Activated naive CD8-positive, alpha-beta T cell treated with anti-CD3 and anti-CD28 coated beads, Interleukin-2, amount 50 U/mL, for 16 hours (primary cell): ENCODE results near the gene ZNF837.
"Not testable (repeated sequence)": the region's sequence is repeated elsewhere in the genome, so short reads cannot be mapped to it uniquely, and the experiment has no call there.

Experiments
- DNase-seq: peaks from one replicate; pipeline ENCODE4 v3.0.0-alpha.2; 2020; ENCODE audit warnings: low read depth, low spot score

The ZNF837 gene

DNA sequence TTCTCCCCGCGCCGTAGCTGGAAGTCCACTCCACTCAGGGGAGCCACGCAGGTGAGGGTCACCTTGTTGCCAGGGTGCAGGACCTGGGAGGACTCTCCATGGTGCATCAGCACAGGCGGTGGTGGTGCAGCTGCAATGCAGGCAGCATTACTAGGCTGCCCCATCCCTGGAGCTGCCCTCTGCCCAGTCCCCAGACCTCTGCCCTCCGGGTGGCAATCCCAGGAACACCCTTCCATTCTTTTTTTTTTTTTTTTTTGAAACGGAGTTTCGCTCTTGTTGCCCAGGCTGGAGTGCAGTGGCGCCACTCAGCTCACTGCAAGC lies 29.3 kb downstream of the ZNF837 start:
- DNase-seq = no peak

DNA sequence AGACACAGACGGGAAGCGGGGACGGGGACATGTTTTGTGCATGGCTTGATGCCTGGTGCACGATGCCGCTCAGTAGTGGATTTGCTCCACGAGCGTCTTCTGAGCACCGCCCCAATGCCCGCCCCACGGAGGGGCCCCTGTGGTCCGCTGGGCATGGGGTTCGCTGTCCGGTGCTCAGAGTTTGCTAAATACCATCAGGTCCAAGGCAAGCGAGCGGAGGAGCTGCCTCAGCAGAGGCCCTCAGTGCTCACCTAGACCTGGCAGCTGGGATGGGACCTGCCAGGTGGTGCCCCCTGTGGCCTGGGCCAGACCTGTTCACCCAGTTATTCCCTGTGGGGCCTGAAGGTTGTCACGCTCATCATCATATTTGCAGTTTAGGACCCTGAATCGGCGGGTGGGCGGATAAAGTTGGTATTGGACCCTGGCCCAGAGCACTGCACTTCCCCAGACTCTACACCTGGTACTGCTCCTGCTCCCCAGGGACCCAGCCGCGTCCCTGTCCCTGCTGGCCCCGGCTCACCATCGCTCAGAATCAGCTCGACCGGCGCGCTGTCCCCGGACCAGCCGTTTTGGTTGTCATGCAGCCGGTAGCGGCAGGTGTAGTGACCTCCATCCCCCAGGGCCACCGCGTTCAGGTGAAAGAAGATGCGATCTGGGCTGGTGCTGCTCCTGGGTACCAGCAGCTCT lies 29.8 kb downstream of the ZNF837 start:
- no peak for DNase-seq

DNA sequence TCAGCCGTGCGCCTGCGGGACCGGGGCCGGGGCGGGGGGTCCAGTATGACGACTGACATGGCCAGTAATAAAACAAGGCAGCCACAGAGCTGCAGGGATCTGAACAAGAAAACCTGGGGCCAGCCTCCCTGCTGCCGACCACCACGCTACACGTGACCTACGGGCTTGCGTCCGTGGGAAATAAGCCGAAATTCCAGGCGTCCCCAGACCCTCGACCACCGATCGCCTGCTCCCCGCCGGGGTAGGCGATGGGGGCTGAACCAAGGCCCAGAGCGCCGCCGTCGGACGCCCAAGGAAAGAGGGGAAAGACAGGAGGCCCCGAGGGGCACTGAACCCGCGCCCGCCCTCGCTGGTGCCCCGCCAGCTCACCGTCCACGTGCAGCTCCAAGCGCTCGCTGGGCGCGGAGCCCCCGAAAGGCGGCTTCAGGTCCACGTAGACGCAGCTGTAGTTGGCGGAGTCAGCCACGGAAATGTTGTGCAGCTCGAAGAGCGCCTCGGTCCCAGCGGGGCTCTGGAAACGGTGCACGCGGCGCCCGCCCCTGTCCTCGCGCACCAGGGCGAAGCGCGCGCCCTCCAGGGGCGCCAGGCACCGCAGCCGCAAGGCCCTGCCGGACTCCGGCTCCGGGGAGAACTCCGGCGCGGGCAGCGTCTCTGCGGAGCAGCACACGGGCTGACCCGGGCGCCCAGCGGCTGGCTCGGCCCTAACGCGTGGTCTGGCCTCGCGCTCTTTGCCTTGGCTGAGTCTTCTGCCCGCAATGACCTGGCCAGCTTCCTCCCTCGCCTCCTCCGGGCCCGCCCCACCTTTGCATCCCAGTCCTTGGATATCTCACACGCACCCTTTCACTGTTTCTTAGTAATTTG lies 30.6 kb downstream of the ZNF837 start:
- no peak for DNase-seq

DNA sequence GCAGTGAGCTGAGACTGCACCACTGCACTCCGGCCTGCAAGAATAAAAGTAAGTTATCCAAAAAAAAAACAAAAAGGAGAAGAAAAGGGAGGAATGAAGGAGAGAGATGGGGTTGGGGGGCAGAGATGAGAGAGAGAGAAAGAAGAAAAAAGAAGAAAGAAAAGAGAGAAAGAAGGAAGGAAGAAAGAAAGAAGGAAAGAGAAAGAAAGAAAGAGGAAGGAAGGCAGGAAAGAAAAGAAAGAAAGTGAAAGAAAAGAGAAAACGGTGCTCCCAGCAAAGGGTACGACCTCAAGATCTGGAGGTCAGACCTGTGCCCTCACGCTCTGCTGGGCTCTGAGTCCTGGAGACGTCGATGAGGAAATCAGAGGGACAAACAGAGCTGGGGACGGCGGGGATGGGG lies 31.2 kb downstream of the ZNF837 start:
- no peak for DNase-seq

DNA sequence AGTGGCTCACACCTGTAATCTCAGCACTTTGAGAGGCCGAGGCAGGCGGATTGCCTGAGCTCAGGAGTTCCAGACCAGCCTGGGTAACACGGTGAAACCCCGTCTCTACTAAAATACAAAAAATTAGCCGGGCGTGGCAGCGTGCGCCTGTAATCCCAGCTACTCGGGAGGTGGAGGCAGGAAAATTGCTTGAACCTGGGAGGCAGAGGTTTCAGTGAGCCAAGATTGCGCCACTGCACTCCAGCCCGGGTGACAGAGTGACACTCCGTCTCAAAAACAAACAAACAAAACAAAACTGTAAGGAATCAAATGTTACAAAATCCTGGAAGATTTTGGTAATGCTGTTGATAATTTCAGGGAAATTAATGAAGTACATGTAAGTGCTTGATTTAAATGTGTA lies 32.8 kb downstream of the ZNF837 start:
- not testable (repeated sequence) for DNase-seq

DNA sequence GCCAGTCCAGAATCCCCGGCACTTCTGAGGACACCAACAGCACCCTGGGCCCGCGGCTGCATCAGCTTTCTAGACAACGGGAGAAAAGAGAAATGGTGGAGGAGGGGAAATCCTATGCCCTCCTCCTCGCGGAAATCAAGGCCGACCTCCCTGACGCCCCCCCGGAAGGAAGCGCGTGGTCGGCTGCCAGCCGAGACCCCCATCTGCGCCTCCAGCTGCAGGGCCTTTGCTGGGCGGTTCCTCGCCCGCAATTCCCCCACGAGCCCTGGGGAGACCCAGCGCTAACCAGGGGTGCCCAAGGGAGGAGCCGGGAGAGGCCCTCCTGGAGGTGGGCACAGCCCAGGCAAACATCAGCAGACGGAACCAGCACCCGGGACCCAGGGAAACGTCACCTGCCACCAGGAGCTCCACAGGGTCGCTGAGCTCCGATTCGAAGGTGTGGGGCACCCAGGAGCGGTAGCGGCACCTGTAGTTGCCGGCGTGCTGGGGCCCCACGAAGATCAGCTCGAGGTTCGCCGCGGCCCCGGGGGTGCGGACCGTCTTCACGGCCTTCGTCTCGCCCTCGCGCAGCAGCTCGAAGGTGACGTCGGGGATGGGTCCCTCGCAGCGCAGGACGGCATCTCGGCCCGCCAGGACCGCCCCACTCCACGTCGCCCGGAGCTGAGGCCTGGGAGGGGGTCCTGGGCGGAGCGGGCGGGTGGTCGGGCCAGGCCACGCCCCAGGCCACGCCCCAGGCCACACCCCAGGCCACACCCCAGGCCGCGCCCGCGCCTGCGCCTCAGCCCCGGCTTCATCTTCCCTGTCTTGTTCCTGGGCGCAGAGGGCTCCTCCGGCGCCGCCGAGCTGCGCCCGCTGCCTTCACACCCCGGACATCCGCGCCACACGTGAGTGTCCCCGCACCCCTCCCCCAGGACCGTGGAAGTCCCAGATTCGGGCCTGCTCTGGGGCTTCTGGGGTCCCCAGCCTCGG lies 33.6 kb downstream of the ZNF837 start:
- DNase-seq = peak; percentile 31

DNA sequence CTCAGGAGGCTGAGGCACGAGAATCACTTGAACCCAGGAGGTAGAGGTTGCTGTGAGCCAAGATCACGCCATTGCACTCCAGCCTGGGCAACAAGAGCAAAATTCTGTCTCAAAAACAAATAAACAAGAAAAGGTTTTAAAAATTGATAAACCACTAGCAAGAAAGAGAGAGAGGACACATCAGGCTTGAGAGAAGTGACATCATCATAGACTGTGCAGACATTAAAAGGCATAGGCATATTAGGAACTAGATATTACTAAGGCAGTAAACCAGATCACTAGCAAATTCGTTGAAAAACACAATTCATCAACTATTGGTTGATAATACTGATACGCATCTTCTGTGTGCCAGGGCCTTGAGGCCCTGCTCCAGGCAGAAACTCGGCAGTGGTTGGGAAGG lies 35.3 kb downstream of the ZNF837 start:
- no peak for DNase-seq

DNA sequence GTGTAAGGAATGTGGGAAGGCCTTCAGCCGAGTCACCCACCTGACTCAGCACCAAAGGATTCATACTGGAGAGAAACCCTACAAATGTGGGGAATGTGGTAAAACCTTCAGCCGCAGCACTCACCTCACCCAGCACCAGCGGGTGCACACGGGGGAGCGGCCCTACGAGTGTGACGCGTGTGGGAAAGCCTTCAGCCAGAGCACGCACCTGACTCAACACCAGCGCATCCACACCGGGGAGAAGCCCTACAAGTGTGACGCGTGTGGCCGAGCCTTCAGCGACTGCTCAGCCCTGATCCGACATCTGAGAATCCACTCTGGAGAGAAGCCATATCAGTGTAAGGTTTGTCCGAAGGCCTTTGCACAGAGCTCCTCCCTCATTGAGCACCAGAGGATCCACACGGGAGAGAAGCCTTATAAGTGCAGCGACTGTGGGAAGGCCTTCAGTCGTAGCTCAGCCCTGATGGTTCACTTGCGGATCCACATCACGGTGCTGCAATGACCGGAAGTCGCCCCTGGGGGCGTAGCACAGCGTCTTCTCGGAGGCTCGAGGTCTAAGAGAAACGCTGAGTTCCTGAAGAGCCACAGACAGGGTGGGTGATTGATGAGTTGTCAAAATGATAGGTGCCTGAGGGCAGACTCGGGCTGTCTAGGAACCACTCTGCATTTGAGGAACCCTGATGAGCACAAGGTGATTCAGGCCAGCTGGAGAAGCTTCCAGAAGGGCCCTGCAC lies 41.8 kb downstream of the ZNF837 start:
- DNase-seq = no peak

DNA sequence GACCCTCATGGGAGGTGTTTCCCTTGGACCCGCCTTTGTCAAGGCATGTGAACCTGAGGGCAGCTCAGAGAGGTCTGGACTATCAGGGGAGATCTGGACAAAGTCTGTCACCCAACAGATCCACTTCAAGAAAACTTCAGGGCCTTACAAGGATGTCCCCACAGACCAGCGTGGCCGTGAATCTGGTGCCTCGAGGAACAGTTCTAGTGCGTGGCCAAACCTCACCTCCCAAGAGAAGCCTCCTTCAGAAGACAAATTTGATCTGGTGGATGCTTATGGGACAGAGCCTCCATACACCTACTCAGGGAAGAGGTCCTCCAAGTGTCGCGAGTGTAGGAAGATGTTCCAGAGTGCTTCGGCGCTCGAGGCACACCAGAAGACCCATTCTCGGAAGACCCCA lies 42.5 kb downstream of the ZNF837 start:
- no peak for DNase-seq

DNA sequence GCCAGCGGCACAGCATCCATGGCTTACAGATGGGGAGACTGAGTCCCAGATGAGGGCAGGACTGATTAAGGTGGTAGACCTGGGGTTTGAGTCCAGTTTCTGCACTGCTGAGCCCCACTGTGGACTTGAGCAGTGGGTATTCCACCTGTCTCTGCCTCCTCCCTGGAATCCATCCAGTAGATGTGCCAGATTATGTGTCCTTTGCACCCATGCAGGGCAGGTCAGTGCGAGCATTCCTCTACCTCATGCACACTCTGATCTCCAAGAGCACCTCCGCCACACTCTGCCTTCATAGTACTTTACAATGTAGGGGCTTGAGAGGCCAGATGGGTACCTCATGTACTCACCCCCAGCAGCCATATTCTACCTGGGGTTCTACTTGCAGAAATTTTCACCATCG lies 44.0 kb downstream of the ZNF837 start:
- no peak for DNase-seq

DNA sequence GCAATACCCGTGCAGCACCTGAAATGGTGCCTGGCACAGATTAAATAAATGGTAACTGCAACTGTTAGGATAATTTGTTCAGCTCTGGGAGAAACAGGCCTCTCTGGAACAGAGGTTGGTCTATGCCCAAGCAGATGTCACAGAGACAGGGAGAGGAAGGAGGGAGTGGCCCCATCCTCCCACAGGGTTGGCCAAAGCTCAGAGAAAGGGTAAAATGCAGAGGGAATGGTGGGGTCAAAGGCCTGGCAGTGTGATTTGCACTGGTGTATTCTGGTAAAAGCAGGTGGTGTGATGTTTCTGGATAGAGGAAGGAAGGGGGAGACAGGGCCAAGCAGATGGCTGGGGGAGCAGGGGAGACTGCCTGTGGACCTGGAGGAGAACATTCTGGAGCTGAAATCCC lies 44.6 kb downstream of the ZNF837 start:
- DNase-seq = no peak

DNA sequence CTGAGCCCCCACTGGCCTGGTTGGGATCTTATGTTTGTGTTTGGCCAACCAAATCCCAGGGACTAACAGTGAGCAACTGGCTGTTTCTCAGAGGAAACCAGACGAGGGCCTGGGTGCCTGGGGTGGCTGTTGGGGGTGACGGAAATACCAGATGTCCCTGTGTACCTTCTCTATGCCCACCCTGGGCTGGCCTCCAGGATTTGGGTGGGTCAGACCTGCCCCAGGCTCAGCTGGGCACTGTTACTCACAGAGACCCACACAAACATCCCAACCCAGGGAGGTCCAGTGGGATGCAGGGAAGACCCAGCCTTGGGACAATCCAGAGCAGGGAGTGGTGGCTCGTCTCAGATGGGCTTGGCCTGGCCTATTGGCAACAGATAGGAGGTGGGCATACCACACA lies 45.2 kb downstream of the ZNF837 start:
- DNase-seq = no peak

DNA sequence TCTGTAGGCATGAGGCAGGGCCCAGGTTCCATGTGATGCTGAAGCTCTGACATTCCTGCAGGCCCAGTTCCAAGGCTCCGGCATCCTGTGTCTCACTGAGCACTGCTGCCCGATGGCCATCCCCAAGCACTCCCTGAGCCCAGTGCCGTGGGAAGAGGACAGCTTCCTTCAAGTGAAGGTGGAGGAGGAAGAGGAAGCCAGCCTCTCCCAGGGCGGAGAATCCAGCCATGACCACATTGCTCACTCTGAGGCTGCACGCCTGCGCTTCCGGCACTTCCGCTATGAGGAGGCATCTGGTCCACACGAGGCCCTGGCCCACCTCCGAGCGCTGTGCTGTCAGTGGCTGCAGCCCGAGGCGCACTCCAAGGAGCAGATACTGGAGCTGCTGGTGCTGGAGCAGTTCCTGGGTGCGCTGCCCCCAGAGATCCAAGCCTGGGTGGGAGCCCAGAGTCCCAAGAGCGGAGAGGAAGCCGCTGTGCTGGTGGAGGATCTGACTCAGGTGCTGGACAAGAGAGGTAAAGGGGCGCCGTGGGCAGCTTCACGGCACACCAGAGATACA lies 46.1 kb downstream of the ZNF837 start:
- no peak for DNase-seq

DNA sequence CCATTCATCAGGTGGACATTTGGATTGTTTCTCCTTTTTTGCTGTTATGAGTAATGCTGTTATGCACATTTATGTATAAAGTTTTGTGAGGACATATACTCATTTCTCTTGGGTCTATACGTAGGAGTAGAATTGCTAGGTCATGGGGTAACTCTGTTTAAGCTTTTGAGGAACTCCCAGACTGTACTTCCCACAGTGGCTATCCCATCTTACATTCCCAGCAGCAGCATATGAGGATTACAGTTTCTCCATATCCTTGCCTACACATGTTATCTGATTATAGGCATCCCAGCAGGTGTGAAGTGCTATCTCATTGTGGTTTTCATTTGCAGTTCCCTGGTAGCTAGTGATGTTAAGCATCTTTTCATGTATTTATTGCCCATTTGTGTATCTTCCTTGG lies 48.1 kb downstream of the ZNF837 start:
- no peak for DNase-seq

DNA sequence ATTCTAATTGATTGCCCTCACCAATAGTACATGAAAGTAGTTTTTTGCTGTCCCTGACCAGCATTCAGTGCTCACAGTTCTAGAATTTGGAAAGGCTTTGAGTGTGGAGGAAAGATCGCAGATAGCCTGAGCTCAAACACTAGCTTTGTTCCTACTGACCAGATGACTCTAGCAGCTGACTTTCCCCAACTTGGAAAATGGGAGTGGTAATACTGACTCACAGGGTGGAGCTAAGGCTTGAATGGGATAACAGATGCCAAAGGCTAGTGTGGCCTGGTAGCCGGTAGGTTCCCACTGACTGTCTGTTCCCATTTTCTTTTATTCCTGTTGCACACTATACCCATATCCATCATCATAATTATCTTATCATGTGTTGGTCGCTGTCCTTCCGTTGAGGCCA lies 50.4 kb downstream of the ZNF837 start:
- DNase-seq = no peak

DNA sequence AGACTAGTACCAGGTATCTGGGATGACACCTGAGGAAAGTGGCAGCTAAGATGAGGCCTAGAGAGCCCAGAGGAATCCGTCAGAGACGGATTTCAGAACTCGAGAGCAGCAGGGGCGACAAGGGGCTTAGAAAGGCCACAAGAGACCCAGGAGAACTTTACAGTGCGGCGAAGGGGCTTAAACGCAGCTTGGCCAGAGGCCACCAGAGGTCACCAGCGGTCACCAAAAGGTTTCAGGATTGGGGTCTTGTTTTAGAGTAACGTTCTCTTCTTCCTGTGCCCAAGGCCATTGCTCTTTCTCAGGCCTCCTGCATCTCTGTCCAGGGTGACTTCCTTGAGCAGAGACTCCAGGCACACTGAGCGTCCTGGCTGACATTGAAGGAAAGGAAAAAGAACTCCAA lies 51.8 kb downstream of the ZNF837 start:
- no peak for DNase-seq

DNA sequence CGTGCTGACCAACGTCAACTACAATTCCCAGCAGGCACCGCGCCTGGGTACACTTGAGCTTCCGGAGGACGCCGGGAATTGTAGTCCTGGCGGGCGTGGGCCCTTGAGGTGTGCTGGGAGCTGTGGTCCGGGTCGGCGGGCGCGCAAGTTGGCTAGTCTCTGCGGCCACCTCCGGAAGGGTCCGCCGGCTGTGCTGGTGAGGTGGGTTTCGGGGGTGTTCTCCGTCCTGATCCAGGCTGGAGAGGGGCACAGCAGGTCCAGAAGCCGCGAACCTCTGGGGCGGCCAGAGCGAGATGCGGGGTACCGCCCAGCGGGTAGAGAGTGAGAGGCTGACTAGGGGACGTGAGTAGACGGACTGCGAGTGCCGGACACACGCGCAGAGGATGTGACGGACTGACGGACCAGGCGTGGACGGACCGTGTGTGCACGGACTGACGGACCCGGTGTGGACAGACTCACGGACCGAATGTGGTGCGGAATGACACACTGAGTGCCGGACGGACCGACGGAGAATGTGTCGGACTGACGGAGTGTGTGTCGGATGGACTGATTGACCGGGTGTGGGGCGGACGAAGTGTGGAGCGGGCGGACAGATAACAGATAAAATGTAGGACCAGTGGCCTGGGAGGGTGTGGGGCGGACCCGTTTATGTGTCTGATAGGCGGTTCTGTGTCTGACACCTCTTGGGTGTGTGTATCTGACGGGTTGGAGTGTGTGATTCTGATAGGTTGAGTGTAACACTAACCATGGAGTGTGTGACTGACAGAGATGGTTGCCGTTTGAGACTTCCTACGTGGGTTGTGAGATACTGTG lies 53.7 kb downstream of the ZNF837 start, which contains the start of gene ZSCAN22:
Gene ZSCAN22, plus strand, starts transcription at position 81 of the 813 bp plus-strand sequence. CDS start 7,809 bp downstream, outside the sequence.
- peak; percentile 67 for DNase-seq

DNA sequence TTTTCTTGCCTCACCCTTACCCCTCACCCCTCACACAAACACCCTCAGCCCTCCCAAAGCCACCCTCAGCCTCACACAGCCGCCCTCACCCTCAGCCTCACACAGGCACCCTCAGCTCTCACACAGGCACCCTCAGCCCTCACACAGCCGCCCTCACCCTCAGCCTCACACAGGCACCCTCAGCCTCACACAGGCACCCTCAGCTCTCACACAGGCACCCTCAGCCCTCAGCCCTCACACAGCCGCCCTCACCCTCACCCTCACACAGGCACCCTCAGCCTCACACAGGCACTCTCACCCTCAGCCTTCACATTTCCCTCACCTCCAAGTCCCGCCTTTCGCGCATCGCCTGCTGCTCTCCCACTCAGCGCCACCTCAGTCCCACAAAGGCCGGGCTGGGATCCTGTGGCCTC lies 54.3 kb downstream of the ZNF837 start:
- DNase-seq = no peak

DNA sequence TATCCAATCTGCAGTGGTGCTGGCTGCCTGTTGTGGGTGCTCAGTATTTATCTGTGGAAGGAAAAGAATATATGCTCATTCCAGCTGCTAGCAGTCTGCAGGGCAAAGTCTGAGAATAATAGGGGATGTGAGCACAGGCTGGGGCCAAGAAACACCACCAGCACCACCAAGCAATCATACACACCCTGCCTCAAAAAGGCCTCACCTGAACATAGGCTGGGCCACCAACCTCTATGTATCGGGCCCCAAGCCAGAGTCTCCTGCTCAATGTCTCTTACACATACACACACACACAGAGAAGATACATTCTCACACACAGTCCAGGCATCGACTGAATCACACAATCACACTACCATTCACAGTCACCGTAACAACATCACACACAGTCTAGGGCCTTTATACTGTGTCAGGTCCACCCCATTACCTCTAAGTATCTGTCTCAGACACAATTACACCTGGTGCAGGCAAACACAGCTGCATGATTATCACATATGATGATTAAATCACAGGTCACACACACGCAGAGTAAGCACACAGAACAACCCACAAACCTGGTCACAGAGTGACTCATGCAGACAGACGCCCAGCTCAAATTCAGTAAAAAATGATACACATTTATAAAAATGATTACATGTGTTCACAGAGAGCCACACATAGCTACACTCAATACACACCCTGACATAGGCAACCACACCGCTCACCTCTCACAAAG lies 55.4 kb downstream of the ZNF837 start:
- DNase-seq = no peak

DNA sequence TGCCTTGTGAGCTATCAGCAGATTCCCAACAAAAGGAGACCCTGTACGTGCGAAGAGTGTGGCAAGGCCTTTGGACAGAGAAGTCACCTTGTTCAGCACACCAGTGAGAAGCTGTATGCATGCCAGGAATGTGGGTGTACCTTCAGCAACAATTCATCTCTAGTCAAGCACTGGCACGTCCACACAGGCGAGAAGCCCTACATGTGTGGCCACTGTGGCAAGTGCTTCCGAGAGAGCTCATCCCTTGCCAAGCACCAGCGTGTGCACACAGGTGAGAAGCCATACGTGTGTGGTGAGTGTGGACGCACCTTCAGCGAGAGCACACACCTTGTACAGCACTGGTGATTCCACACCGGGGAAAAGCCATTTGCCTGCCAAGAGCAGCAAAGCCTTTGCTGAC lies 61.6 kb downstream of the ZNF837 start:
- no peak for DNase-seq
